SH-SY5Y (cell line): ENCODE data around the gene SART3.

ENCODE experiments used
- GATA2 ChIP-seq: IDR thresholded peaks from 2 replicates; pipeline ENCODE4 v1.6.1; 2011; ENCODE audit warnings: mild to moderate bottlenecking, low read depth, low read length
- GATA3 ChIP-seq: IDR thresholded peaks from 2 replicates; pipeline ENCODE4 v1.6.1; 2011; ENCODE audit warnings: low read depth, mild to moderate bottlenecking, low read length, moderate library complexity

SART3 gene

DNA sequence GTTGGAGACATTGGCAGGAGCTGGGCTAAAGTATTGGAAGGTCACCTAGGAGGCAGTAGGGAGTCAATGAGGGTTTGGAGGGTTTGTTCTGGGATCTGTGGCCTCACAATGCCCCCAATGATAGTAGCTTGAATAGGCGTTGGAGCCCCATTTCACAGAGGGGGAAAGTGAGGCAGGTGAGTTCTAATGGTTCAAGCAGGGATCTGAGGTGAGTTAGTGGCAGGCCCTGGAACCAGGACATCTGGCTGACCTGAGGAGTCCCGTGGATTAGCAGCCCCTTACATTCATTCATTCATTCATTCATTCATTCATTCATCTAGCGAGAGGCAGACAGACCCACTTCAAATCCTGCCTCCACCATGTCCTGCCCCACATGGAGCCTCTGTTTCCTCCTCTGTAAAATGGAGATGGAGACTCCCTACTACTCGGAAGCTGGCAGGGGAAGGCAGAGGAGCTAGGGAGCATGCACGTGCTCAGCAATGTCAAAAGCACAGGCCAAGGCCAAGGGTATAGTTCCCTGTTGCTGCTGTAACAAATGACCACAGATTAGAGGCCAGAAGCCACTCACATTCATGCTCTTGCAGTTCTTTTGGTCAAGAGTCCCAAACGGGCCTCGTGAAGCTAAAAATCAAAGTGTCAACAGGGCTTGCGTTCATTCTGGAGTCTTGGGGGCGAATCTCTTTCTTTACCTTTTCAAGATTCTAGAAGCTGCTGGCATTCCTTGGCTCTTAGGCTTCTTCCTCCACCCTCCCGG is 39.2 kb upstream of the SART3 start:
- TF ChIP-seq GATA2 (no peak), GATA3 (no peak)

DNA sequence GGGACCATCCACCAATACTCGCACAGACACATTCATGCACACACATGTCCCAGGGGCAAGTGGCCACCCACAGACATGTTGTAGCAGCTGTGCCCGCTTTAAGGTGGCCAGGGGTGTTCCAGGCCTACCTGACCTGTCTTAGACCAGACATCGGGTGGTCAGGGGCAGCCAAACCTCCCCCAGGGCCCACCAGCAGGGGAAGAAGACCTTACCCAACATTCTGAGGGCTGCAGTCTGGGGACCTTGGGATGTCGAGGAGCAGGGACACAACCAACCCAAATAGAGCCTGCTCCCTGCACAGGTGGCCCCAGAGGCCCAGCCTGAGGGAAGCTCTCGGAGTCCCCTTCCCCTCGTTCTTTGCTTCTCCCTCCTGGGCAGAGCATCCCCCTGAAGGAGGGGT is 38.6 kb upstream of the SART3 start:
- no peak for TF ChIP-seq GATA3
- TF ChIP-seq GATA2, result no peak

DNA sequence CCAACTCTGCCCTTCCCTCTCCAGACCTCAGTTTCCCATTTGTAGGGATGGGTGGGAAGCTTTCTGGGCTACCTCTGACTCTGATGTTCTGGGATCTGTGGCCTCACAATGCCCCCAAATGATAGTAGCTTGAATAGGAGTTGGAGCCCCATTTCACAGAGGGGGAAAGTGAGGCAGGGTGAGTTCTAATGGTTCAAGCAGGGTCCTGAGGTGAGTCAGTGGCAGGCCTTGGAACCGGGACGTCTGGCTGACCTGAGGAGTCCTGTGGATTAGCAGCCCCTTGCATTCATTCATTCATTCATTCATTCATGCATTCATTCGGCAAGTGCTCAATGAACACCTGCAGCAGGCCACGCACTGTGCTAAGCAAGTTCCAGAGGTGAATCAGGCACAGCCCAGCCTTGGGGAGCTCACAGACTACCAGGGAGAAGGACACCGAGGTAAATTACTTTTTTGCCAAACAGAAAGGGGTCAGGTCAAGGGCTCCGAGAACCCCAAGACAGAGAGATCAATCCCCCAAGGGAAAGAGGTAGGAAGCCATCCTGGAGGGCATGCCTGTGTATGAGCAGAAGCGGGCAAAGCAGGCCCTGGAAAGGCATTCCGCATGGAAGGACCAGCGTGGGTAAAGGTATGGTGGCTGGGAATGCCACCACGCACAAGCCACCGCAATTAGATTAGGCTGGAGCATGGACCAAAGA is 37.7 kb upstream of the SART3 start:
- TF ChIP-seq GATA3 (no peak), GATA2 (no peak)

DNA sequence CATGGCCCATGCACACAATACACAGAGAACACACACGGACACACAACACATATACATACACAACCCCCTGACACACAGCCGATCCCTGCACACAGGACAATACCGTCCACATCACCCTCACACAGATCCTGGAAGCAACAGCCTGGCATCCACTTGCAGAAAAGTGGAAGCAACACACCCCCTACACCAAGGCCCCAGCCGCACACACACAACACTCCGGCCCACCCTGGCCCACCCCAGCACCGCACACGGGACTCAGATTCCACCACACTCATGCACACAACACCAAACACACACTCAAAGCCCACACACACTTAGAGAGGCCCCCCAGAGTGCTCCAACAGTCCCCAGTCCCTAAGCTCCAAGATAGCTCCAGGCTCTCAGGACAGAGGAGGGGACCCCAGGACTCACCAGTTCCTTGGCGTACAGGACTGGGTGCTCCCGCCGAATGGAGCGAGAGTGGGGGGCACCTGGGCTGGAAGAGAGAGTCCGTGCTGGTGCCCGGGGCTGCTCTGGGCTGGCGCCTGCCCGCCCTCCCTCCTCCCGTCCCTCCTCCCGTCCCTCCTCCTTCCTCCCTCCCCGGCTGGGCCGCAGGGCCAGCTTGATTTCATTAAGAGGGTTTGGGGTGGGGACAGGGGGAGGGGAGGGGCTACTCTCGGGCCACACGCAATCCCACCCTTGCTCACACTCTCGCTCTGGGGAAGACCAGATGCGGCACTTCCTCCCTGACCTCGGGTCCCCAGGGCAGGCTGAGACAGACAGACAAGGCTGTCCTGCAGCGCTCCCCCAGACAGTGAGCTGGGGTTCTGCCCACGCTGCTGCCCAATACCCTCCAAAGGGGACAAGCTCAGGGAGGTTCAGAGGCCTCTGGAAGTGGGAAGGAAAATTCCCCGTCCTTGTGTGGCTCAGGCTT is 36.8 kb upstream of the SART3 start, which contains the start of gene TMEM119:
Gene TMEM119, minus strand, starts transcription at position 526 of the 913 bp plus-strand sequence. CDS start 5,701 bp downstream, outside the sequence.
- TF ChIP-seq GATA2, result no peak
- no peak for TF ChIP-seq GATA3

DNA sequence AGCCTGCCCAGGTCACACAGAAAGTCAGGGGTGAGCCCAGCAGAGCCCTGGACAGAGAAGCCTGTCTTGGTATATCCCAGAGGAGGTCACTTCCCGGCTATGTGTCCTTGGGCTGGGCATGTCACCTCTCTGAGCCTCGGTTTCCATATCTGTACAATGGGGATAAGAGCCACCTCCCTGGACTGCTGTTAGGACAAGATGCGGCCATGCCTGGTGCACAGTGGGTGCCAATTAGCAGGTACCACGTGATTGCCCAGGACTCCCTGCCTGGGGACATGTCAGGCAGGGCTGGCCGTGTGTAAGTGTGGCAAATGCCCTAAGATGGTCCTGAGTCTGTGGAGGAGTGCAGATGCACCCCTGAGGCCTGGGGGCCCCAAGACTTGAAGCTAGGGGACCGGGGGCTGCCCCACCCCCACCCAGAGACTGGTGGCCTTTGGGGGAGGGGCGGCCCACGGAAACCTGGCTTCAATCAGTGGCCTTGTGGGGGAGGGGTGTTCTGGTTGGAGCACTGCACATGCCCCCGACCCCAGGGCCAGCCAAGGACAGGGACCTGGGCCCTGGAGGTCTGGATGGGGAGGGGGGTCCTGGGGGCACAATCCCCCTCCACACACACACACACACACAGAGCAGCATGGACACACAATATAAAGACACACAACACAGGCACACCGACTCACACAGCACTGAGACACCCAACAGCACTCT is 36.0 kb upstream of the SART3 start:
- TF ChIP-seq GATA2, result no peak
- no peak for TF ChIP-seq GATA3

DNA sequence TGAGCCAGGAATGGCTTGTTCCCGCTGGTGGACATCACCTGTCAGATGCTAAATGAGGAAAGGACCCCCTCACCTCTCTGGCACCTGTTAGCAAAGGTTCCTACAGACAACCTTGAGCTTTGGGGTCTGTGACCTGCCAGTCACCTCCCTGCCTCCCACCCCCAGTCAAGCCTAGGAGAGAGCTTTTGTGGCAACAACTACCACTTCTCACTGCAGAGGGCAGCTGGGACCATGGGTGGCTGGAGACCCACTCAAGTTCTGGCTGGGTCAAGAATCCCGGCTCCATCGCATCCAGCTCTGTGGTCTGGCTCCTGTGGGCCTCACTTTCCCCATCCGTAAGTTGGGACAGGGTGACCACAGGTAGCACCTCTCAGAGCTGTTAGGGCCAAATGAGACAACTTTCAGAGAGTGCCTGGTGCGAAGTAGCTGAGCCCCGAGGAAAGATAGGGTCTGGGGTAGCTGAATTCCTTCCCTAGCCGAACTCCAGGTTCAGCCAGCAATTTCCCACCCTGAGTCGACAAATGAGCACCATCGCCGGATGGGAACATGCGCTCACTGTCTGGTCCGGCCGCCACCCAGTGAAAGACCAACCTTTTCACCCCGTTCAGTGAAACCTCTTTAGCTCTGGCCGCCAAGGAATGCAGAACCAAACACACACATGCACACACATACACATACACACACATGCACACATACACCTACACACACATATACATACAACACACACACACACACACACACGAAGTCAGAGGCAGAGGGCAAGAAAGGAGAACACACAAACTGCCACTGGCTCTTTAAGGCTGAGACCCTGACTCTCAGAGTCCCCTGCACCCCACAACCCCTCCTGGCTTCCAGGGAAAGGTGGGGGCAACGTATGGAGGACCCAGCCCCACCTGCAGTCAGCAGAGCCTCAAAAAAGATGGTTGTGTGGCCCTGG is 35.0 kb upstream of the SART3 start:
- TF ChIP-seq GATA3 (no peak), GATA2 (no peak)

DNA sequence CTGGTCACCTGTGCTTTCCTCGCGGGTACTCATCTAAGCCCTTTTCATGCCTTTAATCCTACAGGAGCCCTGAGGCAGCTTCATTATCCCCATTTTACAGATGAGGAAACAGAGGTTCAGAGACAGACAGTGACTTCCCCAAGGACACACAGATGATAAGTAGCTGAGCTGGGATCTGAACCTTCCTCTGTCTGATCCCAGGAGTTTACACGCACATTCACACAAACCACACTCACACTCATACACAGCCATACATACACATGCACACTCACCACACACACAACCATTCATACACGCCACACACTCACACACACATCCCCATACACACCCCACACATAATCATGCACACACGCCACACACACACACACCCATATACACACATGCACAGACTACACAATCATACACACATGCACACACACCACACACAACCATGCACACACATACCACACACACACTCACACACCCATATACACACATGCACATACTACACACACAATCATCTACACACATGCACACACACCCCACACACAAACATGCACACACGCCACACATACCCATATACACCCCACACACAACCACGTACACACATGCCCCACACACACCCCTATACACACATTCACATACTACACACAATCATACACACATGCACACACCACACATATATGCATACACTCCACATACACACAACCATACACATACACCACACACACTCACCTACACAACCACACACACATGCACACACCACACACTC is 34.2 kb upstream of the SART3 start:
- TF ChIP-seq GATA2 (no peak), GATA3 (no peak)

DNA sequence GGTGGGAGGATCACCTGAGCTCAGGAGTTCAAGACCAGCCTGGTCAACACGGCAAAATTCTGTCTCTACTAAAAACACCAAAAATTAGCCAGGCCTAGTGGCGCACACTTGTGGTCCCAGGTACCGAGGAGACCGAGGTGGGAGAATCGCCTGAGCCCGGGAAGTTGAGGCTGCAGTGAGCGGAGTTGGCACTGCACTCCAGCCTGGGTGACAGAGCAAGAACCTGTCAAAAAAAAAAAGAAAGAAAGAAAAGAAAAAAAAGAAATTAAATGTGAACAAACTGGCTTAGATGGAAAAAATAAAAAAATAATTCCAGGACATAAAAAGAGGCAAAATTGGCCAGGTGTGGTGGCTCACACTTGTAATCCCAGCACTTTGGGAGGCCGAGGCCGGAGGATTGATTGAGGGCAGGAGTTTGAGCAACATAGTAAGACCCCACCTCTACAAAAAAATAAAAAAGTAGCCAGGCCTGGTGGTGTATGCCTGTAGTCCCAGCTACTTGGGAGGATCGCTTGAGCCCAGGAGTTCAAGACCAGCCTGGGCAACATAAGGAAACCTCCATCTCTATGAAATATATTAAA is 33.4 kb upstream of the SART3 start:
- no peak for TF ChIP-seq GATA3
- no peak for TF ChIP-seq GATA2

DNA sequence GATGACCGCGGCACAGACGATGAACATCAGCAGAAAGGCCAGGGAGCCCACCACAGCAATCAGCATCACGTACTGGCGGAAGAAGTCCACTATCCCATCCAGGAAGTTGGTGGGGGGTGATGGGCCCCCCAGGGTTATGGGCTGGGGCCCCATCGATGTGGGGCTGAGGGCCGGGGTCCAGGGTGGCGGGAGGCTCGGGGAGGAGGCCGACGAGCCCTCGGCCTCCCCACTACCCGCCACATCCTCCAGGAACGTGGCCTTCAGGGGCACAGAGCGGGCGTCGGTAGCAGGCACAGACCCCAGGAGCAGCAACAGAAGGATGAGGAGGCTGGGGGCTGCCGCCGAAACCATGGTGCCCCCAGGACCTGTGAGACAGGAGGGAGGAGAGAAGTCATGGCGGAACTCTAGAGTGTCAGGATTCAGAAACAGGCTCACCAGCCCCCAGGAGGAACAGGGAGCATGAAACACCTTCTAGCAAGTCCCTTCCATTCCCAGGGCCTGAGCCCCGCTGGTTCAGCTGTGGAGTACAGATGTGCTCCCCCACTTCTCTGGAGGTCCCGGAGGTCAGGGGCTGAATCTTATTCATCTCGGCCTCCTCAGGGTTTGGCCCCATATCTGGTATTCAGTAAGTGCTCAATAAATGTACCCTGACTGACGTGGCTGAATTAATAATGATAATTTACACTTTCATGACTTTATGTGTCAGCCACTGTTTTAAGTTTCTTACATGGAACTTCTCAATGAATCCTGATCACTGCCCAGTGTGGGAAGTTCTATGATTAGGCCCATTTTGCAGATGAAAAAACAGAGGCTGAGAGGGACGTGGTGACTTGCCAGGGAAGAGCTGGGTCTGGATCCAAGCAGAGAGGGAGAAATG is 31.3 kb upstream of the SART3 start:
- TF ChIP-seq GATA2, result no peak
- no peak for TF ChIP-seq GATA3

DNA sequence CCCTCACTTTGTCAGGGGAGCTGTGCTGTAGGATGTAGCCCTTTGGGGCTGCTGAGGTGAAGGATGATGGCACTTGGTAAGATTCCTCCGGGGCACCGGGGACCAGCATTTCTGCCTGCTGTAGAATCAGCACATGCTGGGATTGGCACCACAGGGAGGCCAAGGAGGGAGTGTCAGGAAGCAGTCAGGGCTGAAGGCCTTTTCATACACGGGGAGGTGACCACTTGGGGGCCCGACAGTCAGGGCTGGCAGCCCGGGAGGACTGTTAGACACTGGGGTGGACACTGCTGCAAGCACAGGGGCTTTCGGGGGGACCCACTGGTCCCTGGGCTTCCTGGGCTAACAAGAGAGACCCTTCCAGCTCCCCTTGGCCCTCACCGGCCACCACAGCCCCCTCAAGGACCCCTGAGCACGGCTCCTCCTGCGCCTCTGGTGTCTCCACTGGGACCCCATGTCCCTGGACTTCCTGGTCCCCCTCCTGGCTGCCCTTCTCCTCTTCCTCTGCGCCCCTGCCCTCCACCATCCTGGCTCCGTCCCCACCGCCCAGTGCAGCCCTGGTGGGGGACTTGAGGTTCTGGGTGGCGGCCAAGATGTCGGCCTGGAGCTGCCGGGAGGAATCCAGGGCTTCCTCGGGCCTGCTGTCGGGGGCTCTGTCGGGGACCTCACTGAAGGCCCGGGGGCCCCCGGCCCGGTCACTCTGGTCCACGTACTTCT is 30.5 kb upstream of the SART3 start:
- TF ChIP-seq GATA2, result no peak
- TF ChIP-seq GATA3, result no peak
